ENCODE results near the gene MORN3. TPM values are rescaled to one million over a fixed set of nuclear protein-coding genes. Genes with fewer than 3 reads are reported as not detected.

The MORN3 gene
- total and polyA plus RNA-seq, 9 of the 15 experiments (the other 6 are each of a cell fraction or from before 2014, with no cell fraction given) = 0.09 to 0.27 (median 0.20) TPM

GRCh38 chr12:121712461-121713256 is 43.2 kb upstream of the MORN3 start, which contains the start of gene TMEM120B:
TMEM120B (plus strand) TSS chr12:121712752; CDS start chr12:121712896, 144 bp downstream.
- peak within 1 kb of the TSS; percentile 91 for H3K4me2 ChIP-seq (ENCODE audit: insufficient read depth, low read length)
- under 1% methylated on average over 37 of the region's 74 CpGs for WGBS (ENCODE audit: insufficient coverage, low coverage, missing lambda C conversion rate)
- H3K9me1 ChIP-seq (ENCODE audit: control insufficient read depth, insufficient read depth, low read length) = peaks cover 3% of the 10 kb centered on the region
- peak; percentile 87 to 97 (median 94) for DNase-seq (ENCODE audit: extremely low read depth in 1 of 4, low spot score in 3 of 4)
- in situ Hi-C loops (cut with MboI) (no loop called here), intact Hi-C loops (cut with micrococcal nuclease) (loop anchor here (2.0 kb wide), 1 partner anchor 26 kb away; no protein-coding TSS in a partner anchor)
- FAIRE-seq = no peak
- H3K27ac ChIP-seq (ENCODE audit: extremely low read depth, low read depth, low read length) = peak within 1 kb of the TSS; percentile 78
- peak within 1 kb of the TSS; percentile 96 for H3K4me3 ChIP-seq
- H3K9me3 ChIP-seq (replicated peaks; ENCODE audit: control insufficient read depth, insufficient read depth, low read depth, low read length) = no peaks in the 10 kb centered on the region
- ChIA-PET CTCF (ENCODE audit: low intra/inter-chr PET ratio) (interaction anchor here (0.6 kb wide), 1 partner anchor 155 kb away, joined by 3 read pairs; no protein-coding TSS in a partner anchor), POLR2A (interaction anchor here (0.5 to 2.2 kb wide), 11 partner anchors 12 to 785 kb away, joined by 3 to 11 read pairs (median 4); partner anchors contain the start of gene PSMD9)
- H3K79me2 ChIP-seq (ENCODE audit: control insufficient read depth, insufficient read depth, low read length) = peaks cover 43% of the 10 kb centered on the region
- H3K4me1 ChIP-seq (replicated peaks in 1 of 2; ENCODE audit: control insufficient read depth in 2 of 2, insufficient read depth in 2 of 2, low read length in 2 of 2) = peaks cover 30 to 33% of the 10 kb centered on the region in 2 experiments
- peak within 1 kb of the TSS; percentile 78 to 94 for H3K9ac ChIP-seq (ENCODE audit: insufficient read depth in 1 of 2, low read depth in 2 of 2, low read length in 2 of 2)
- peak within 1 kb of the TSS; percentile 97 for H2AFZ ChIP-seq (ENCODE audit: low read depth, low read length)
- H3K36me3 ChIP-seq (ENCODE audit: control insufficient read depth, insufficient read depth, low read length) = peaks cover 19% of the 10 kb centered on the region; the same call in 2 of the 3 replicates
- BruUV-seq (replicated peaks) = no TSS peak
- H3K27me3 ChIP-seq (ENCODE audit: control insufficient read depth in 2 of 2, insufficient read depth in 2 of 2, low read length in 2 of 2) = no peaks in the 10 kb centered on the region
- ATAC-seq = peak; percentile 76
- H4K20me1 ChIP-seq (replicated peaks; ENCODE audit: control insufficient read depth, insufficient read depth, low read length) = 0 out of 2 replicates have a peak, but pooled peaks cover 3% of the 10 kb centered on the region
- TF ChIP-seq ZNF395 (CRISPR knock-in tag; IDR thresholded peaks at IDR 0.05) (peak; percentile 58), MITF (IDR thresholded peaks at IDR 0.05) (0 out of 2 replicates have a peak, but pooled peaks have one; percentile 8), E2F5 (CRISPR knock-in tag; IDR thresholded peaks at IDR 0.05) (no peak), ATF6 (CRISPR knock-in tag; IDR thresholded peaks at IDR 0.05) (0 out of 2 replicates have a peak, but pooled peaks have one; percentile 31), ZBTB7A (IDR thresholded peaks at IDR 0.05; ENCODE audit: borderline replicate concordance, control insufficient read depth, low read depth, low read length) (peak; percentile 73), DPF2 (IDR thresholded peaks at IDR 0.05) (no peak), PBX2 (CRISPR knock-in tag; IDR thresholded peaks at IDR 0.05; ENCODE audit: low read depth) (no peak), PBX2 (tag; conservative IDR thresholded peaks at IDR 0.05; ENCODE audit: low read depth) (no peak), ZC3H8 (IDR thresholded peaks at IDR 0.05) (no peak), CHD1 (IDR thresholded peaks at IDR 0.05; ENCODE audit: low read length) (peak; percentile 36)
